Chondrocyte (in vitro differentiated cells): Measurements from ENCODE around the gene ITGA8. TPM values are rescaled to one million over a fixed set of nuclear protein-coding genes. Genes with fewer than 3 reads are reported as not detected.

Source experiments
- DNase-seq: peaks from one replicate; pipeline ENCODE4 v3.0.0; 2021; ENCODE audit warnings: mixed read lengths, low spot score
- H3K27ac Mint-ChIP-seq: one replicate; pipeline ENCODE4 v1.8.0; 2021; ENCODE audit warnings: mild to moderate bottlenecking, moderate library complexity, mixed read lengths; ENCODE audit not compliant: unreplicated experiment
- H3K27me3 Mint-ChIP-seq: 2 replicates; pipeline ENCODE4 v1.8.0; 2021; ENCODE audit warnings: low read depth, mixed read lengths
- H3K36me3 Mint-ChIP-seq: 2 replicates; pipeline ENCODE4 v1.8.0; 2021; ENCODE audit warnings: low read depth, mixed read lengths
- H3K4me1 Mint-ChIP-seq: 2 replicates; pipeline ENCODE4 v1.8.0; 2021; ENCODE audit warnings: low read depth, mild to moderate bottlenecking, mixed read lengths
- H3K4me3 Mint-ChIP-seq: one replicate; pipeline ENCODE4 v1.8.0; 2021; ENCODE audit warnings: mild to moderate bottlenecking, moderate library complexity, mixed read lengths; ENCODE audit not compliant: unreplicated experiment
- H3K9me3 Mint-ChIP-seq: 2 replicates; pipeline ENCODE4 v1.8.0; 2021; ENCODE audit warnings: low read depth, mixed read lengths
- total RNA-seq: library from RNA; stranded (reverse); gene quantifications from 3 replicates; pipeline ENCODE4 v1.2.1, GENCODE V29; 2021
- TF ChIP-seq, protein P1 (sequence below): fragments of 200-600 bp; sonication (generic); IDR thresholded peaks from 2 replicates; pipeline ENCODE4 v1.5.0; 2021; ENCODE audit warnings: antibody characterized with exemption, mild to moderate bottlenecking, moderate library complexity

ITGA8 gene
- total RNA-seq, 1 donor from 2014 or later: 5.6 TPM

DNA sequence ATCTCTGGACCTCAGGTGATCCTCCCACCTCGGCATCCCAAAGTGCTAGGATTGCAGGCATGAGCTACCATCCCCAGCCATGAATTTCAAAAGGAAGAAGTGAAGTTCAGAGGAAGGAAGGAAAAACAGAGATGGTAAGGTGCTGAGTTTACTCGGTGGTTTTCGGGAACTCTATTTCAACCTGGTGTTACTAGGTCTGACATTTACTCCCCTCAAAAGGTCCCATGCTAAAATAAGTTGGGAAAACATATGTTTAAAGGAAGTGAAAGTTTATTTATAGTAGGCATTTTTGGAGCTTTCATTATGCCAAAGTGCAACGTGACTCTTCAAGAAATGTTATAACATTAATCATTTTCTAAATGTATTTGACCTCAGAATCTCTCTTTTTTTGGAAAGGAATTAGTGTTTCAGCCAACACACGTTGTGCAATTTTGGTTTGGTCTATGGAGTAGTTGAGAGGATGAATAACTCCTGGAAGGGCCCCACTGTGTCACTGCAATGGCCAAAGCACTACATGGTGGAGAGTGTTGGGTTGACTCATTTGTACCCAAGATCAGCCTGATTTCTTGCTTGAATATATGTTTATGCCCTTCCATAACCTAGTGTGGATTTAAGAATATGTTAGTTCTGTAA, 233.9 kb downstream of the ITGA8 start:
- H3K4me3 Mint-ChIP-seq: no peak overlapping the region
- peaks cover 54% of the 10 kb centered on the region for H3K4me1 Mint-ChIP-seq
- DNase-seq: no peak
- no peaks in the 10 kb centered on the region for H3K36me3 Mint-ChIP-seq
- H3K9me3 Mint-ChIP-seq: no peaks in the 10 kb centered on the region
- H3K27ac Mint-ChIP-seq: peak overlapping the region; percentile 87
- no peaks in the 10 kb centered on the region for H3K27me3 Mint-ChIP-seq
- TF ChIP-seq, protein P1, sequence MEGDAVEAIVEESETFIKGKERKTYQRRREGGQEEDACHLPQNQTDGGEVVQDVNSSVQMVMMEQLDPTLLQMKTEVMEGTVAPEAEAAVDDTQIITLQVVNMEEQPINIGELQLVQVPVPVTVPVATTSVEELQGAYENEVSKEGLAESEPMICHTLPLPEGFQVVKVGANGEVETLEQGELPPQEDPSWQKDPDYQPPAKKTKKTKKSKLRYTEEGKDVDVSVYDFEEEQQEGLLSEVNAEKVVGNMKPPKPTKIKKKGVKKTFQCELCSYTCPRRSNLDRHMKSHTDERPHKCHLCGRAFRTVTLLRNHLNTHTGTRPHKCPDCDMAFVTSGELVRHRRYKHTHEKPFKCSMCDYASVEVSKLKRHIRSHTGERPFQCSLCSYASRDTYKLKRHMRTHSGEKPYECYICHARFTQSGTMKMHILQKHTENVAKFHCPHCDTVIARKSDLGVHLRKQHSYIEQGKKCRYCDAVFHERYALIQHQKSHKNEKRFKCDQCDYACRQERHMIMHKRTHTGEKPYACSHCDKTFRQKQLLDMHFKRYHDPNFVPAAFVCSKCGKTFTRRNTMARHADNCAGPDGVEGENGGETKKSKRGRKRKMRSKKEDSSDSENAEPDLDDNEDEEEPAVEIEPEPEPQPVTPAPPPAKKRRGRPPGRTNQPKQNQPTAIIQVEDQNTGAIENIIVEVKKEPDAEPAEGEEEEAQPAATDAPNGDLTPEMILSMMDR: no peak

DNA sequence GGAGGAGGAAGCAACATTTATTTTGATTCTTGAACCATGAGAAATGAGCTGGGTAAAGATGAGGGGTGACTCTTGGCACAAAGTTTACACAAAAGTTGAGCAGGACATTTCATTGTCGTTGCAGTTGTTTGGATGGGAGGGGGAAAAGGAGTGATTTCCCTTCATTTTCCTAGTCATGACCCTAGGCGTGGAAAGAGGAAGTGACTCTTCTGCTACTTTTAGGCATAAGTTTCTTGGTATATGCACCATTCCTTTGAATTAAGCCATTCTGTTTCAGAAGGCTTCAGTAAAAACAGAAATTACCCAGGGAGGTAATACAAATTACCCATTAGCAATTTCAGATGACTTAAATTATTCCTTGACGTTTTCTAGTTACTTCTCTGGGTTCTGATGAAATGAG, 234.7 kb downstream of the ITGA8 start:
- H3K4me1 Mint-ChIP-seq: peaks cover 54% of the 10 kb centered on the region
- no peaks in the 10 kb centered on the region for H3K36me3 Mint-ChIP-seq
- no peak for DNase-seq
- no peak overlapping the region for H3K4me3 Mint-ChIP-seq
- H3K27ac Mint-ChIP-seq: peak overlapping the region; percentile 87
- no peaks in the 10 kb centered on the region for H3K27me3 Mint-ChIP-seq
- TF ChIP-seq, protein P1: no peak
- no peaks in the 10 kb centered on the region for H3K9me3 Mint-ChIP-seq

DNA sequence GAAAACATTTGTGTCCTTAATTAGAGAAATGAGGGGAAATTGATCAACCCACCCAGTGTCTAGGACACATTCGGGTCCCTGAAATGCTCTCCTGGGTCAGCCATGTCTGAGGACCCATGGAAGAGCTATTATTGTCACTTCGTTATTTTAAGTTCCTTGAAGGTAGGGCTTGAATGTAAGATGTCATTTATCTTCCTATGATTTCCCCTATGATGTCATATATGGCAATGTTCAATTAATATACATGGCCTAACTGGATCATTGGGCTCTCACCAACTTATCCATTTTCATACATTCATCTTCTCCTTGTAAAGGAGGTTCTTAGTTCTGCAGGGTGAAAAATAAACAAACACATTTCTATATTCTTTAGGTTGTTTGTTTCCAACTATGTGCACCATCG, 235.6 kb downstream of the ITGA8 start:
- Mint-ChIP-seq H3K27ac (no peak overlapping the region), H3K27me3 (no peaks in the 10 kb centered on the region), H3K4me3 (no peak overlapping the region), H3K36me3 (no peaks in the 10 kb centered on the region), H3K4me1 (peaks cover 54% of the 10 kb centered on the region), H3K9me3 (no peaks in the 10 kb centered on the region)
- TF ChIP-seq, protein P1: no peak
- no peak for DNase-seq

DNA sequence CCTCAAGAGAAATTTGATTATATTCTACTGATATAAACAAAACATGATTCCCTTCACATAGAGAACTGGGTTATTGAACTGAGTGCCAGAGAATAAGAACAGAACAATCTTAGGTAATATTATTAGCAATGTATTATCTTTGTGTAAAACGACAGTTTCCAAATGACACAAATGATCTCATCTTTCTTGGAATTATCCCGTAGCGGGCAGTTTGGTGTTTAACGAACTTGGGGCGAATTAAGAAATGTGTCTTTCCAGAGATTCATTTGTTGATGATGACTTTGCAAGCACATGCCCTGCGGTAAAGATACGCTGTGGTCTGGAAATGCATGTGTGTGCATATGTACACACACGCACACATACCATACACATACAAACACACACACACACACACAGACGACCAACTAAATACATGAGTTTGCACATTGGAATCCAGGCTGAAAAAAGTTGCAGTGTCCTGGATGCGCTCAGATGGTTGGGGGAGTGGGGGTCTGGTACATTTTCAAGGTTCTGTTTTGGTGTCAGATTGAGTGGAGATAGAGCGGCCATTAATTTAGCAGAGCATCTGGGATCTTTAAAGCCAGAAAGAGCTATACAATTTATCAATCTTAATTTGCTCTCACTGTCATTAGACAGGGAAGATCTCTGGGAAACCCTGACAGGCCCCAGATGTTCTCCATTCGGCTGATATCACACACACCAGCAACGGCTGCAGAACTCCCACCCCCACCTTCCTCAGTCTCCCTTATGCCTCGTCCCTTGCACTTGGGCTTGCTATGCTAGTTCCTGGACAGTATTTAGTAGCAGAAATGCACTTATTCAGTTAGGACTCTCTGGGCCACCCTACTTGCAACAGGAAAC, 236.3 kb downstream of the ITGA8 start:
- no peak for DNase-seq
- Mint-ChIP-seq H3K36me3 (no peaks in the 10 kb centered on the region), H3K9me3 (no peaks in the 10 kb centered on the region), H3K27me3 (no peaks in the 10 kb centered on the region), H3K4me3 (no peak overlapping the region), H3K27ac (no peak overlapping the region), H3K4me1 (peaks cover 54% of the 10 kb centered on the region)
- TF ChIP-seq, protein P1: no peak

DNA sequence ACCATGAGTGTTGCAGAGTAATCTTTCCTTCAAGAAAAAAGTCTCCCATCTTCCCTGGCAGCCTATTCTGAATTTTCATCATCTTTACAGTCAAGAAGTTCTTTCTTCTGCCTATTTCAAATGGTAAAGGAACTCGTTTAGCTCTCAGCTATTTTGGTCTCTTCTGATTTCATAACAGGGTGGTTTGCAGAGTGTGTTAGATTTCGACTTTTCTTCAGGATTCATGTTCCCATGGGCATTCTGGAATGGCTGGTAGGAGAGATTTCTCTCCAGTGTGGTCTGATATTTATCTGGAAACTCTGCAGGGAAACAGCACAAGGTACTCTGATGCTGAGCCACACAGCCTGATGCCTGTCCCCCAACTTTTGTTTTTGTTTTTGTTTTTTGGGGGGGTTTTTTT, 237.6 kb downstream of the ITGA8 start:
- H3K36me3 Mint-ChIP-seq: no peaks in the 10 kb centered on the region
- H3K9me3 Mint-ChIP-seq: no peaks in the 10 kb centered on the region
- H3K27ac Mint-ChIP-seq: peak overlapping the region; percentile 53
- TF ChIP-seq, protein P1: no peak
- no peak for DNase-seq
- no peak overlapping the region for H3K4me3 Mint-ChIP-seq
- peaks cover 1% of the 10 kb centered on the region for H3K27me3 Mint-ChIP-seq
- peaks cover 51% of the 10 kb centered on the region for H3K4me1 Mint-ChIP-seq
